ENCODE results near the gene TLE3. TPM values are rescaled to one million over a fixed set of nuclear protein-coding genes. Genes with fewer than 3 reads are reported as not detected.

Gene TLE3
- total and polyA plus RNA-seq, 2 donors (not counting 1 experiment from before 2014, with no cell fraction given), result 14.6 to 16.5 TPM

- no peak overlapping the region for H3K9ac ChIP-seq (ENCODE audit: insufficient read depth, low read length)
- H2AFZ ChIP-seq (ENCODE audit: low read length), result no peak overlapping the region
- no peaks in the 10 kb centered on the region for H3K9me3 ChIP-seq (ENCODE audit: control insufficient read depth, insufficient read depth, low read depth, low read length)
- no peak overlapping the region for H3K4me2 ChIP-seq (ENCODE audit: extremely low read depth, insufficient read depth, low read length)
- no peak overlapping the region for H3K27ac ChIP-seq (ENCODE audit: insufficient read depth, low read length)
- H3K79me2 ChIP-seq (ENCODE audit: control insufficient read depth, insufficient read depth, low read length), result no peaks in the 10 kb centered on the region
- H4K20me1 ChIP-seq (ENCODE audit: control insufficient read depth, extremely low read depth, insufficient read depth, low read length), result no peaks in the 10 kb centered on the region
- H3K4me1 ChIP-seq (ENCODE audit: control insufficient read depth, extremely low read depth, insufficient read depth, low read length), result no peaks in the 10 kb centered on the region
- H3K36me3 ChIP-seq (ENCODE audit: control insufficient read depth, insufficient read depth, low read length), result no peaks in the 10 kb centered on the region
- DNase-seq (ENCODE audit: low read depth in 2 of 2), result no peak
- H3K27me3 ChIP-seq (ENCODE audit: control insufficient read depth, insufficient read depth, low read length), result peaks cover 18% of the 10 kb centered on the region
- H3K4me3 ChIP-seq (replicated peaks in 1 of 4; ENCODE audit: control extremely low read depth in 1 of 4, insufficient read depth in 1 of 4, low read depth in 3 of 4, low read length in 4 of 4), result no peak overlapping the region
- TF ChIP-seq CTCF (conservative IDR thresholded peaks at IDR 0.05 in 1 of 2, IDR thresholded peaks at IDR 0.05 in 1 of 2; ENCODE audit: low read depth in 1 of 2, low read length in 2 of 2), result no peak
- TF ChIP-seq EZH2 (IDR thresholded peaks at IDR 0.05; ENCODE audit: low read length, missing control alignments), result no peak
These were observed 62.0 kb downstream of the TLE3 start for GRCh38 chr15:70035719-70036077.

GRCh38 chr15:70035051-70035718, 62.5 kb downstream of the TLE3 start:
- Histone ChIP-seq H3K4me2 (ENCODE audit: extremely low read depth, insufficient read depth, low read length) (no peak overlapping the region), H3K9ac (ENCODE audit: insufficient read depth, low read length) (no peak overlapping the region), H3K4me3 (replicated peaks in 1 of 4; ENCODE audit: control extremely low read depth in 1 of 4, insufficient read depth in 1 of 4, low read depth in 3 of 4, low read length in 4 of 4) (no peak overlapping the region), H2AFZ (ENCODE audit: low read length) (no peak overlapping the region), H3K27ac (ENCODE audit: insufficient read depth, low read length) (no peak overlapping the region), H3K79me2 (ENCODE audit: control insufficient read depth, insufficient read depth, low read length) (no peaks in the 10 kb centered on the region), H3K36me3 (ENCODE audit: control insufficient read depth, insufficient read depth, low read length) (no peaks in the 10 kb centered on the region), H3K27me3 (ENCODE audit: control insufficient read depth, insufficient read depth, low read length) (peaks cover 18% of the 10 kb centered on the region), H4K20me1 (ENCODE audit: control insufficient read depth, extremely low read depth, insufficient read depth, low read length) (no peaks in the 10 kb centered on the region), H3K9me3 (ENCODE audit: control insufficient read depth, insufficient read depth, low read depth, low read length) (no peaks in the 10 kb centered on the region), H3K4me1 (ENCODE audit: control insufficient read depth, extremely low read depth, insufficient read depth, low read length) (no peaks in the 10 kb centered on the region)
- no peak for TF ChIP-seq EZH2 (IDR thresholded peaks at IDR 0.05; ENCODE audit: low read length, missing control alignments)
- TF ChIP-seq CTCF (conservative IDR thresholded peaks at IDR 0.05 in 1 of 2, IDR thresholded peaks at IDR 0.05 in 1 of 2; ENCODE audit: low read depth in 1 of 2, low read length in 2 of 2), result no peak
- DNase-seq (ENCODE audit: low read depth in 2 of 2), result no peak

- no peak overlapping the region for H3K27ac ChIP-seq (ENCODE audit: insufficient read depth, low read length)
- peaks cover 18% of the 10 kb centered on the region for H3K27me3 ChIP-seq (ENCODE audit: control insufficient read depth, insufficient read depth, low read length)
- H4K20me1 ChIP-seq (ENCODE audit: control insufficient read depth, extremely low read depth, insufficient read depth, low read length), result no peaks in the 10 kb centered on the region
- H3K9me3 ChIP-seq (ENCODE audit: control insufficient read depth, insufficient read depth, low read depth, low read length), result no peaks in the 10 kb centered on the region
- no peak for DNase-seq (ENCODE audit: low read depth in 2 of 2)
- no peak overlapping the region for H3K4me3 ChIP-seq (replicated peaks in 1 of 4; ENCODE audit: control extremely low read depth in 1 of 4, insufficient read depth in 1 of 4, low read depth in 3 of 4, low read length in 4 of 4)
- H2AFZ ChIP-seq (ENCODE audit: low read length), result no peak overlapping the region
- no peak overlapping the region for H3K4me2 ChIP-seq (ENCODE audit: extremely low read depth, insufficient read depth, low read length)
- H3K9ac ChIP-seq (ENCODE audit: insufficient read depth, low read length), result no peak overlapping the region
- no peaks in the 10 kb centered on the region for H3K4me1 ChIP-seq (ENCODE audit: control insufficient read depth, extremely low read depth, insufficient read depth, low read length)
- H3K79me2 ChIP-seq (ENCODE audit: control insufficient read depth, insufficient read depth, low read length), result no peaks in the 10 kb centered on the region
- no peak for TF ChIP-seq CTCF (conservative IDR thresholded peaks at IDR 0.05 in 1 of 2, IDR thresholded peaks at IDR 0.05 in 1 of 2; ENCODE audit: low read depth in 1 of 2, low read length in 2 of 2)
- no peak for TF ChIP-seq EZH2 (IDR thresholded peaks at IDR 0.05; ENCODE audit: low read length, missing control alignments)
- no peaks in the 10 kb centered on the region for H3K36me3 ChIP-seq (ENCODE audit: control insufficient read depth, insufficient read depth, low read length)
These were observed 63.1 kb downstream of the TLE3 start for GRCh38 chr15:70034596-70034995.

Data from fibroblast of lung (primary cell).